ENCODE measurements around the gene BACE1.

Gene BACE1

DNA sequence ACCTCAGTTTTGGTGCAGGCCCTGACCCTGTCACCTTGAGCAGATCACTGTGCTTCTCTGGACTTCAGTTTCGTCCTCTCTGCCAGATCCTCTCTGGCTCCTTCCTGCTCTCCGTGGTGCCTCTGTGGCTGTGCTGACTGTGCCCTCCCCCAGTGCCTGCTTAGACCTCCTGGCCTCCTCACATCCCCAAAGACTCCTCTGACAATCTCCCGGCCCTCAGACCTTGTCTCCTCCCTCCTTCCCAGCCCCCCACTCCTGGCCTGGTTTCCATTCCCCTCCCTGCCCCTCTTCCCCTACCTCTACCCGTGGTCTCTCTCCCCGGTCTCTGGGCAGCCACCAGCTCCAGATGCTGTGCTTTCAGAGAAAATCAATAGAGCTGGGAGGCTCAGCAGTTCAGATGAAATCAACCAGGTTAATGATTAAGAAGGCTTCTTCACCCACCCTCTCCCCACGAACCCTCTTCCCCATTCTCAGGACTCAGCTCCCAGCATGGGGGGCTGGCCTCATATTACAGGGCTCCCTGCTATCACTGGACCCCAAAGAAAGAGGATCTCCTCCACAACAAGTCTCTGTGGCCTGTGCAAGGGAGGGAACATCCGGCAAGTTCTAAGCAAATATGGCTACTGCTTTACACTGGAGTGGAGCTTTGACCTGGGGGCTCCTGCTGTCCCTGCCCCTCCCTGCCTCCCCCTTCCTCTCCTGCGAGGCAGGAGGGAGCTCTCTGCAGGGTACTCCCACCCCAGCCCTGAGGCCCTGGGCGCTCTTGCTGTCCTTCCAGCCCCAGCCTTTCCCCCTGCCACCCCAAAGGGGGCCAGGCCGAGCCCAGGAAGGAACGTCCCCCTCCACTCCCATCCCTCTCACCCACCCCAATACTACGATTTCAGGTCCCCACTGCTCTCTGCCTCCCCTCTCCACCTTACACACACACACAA is 16.4 kb downstream of the BACE1 start:
- Histone ChIP-seq H3K27ac (ENCODE audit: insufficient read depth in 1 of 2, low read depth in 1 of 2, low read length in 2 of 2, poor library complexity in 1 of 2, severe bottlenecking in 2 of 2) (no peak overlapping the region), H3K4me1 (ENCODE audit: control extremely low read depth in 1 of 4, control insufficient read depth in 4 of 4, insufficient read depth in 4 of 4, low read length in 3 of 4) (peaks cover 0 to 3% (median 0%) of the 10 kb centered on the region in 4 experiments), H3K9me3 (ENCODE audit: control extremely low read depth in 1 of 5, control insufficient read depth in 4 of 5, insufficient read depth in 2 of 5, low read depth in 1 of 5, low read length in 4 of 5) (no peaks in the 10 kb centered on the region), H3K36me3 (ENCODE audit: control insufficient read depth in 4 of 4, insufficient read depth in 4 of 4, low read length in 3 of 4) (peaks cover 0 to 9% (median 0%) of the 10 kb centered on the region in 4 experiments), H3K4me3 (ENCODE audit: control insufficient read depth in 1 of 7, extremely low read depth in 1 of 7, insufficient read depth in 4 of 7, low read depth in 2 of 7, low read length in 6 of 7) (no peak overlapping the region), H3K27me3 (replicated peaks in 2 of 5; ENCODE audit: control insufficient read depth in 4 of 5, insufficient read depth in 5 of 5, low read length in 4 of 5) (no peaks in the 10 kb centered on the region)
- no peak for DNase-seq
- 84% methylated on average over 6 of the region's 12 CpGs for WGBS (ENCODE audit: insufficient coverage)
- ChIA-PET POLR2A (no interaction called here), CTCF (no interaction called here)

DNA sequence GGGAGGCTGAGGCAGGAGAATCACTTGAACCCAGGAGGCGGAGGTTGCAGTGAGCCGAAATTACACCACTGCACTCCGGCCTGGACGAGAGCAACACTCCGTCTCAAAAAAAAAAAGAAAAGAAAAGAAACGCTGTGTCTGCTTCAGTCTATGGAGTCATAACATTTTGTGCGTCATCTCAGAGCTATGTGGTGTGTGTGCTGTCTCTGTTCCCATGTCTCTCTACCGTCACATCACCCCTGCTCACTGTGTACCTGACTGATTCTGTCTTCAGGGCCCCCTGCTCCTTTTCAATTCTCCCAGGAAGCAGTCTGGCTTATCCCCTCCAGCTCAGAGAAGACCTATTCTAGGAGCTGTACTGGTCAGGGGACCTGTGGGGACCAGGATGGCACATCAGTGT is 17.9 kb downstream of the BACE1 start:
- ChIA-PET POLR2A (no interaction called here), CTCF (no interaction called here)

DNA sequence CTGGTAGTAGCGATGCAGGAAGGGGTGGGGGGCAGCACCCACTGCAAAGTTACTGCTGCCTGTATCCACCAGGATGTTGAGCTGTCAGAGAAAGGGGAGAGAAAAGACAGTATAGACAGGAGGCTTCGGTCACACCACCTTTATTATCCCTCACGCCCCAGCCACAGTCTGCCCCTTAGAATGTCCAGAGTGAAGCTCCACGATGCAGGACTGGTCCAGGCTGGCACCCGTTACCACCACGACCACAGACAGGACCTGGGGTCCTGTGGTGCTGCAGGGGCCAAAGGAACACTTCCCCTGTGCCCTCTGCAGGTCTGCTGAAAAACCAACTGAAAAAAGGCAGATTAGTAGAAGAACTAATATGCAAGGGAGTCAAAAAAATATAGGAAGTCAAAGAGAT is 19.2 kb downstream of the BACE1 start:
- POLR2A ChIA-PET, result no interaction called here

More for the DNA sequence above, 17.9 kb downstream of the BACE1 start:
- Histone ChIP-seq H3K27ac (ENCODE audit: insufficient read depth in 1 of 2, low read depth in 1 of 2, low read length in 2 of 2, poor library complexity in 1 of 2, severe bottlenecking in 2 of 2) (no peak overlapping the region), H3K4me1 (ENCODE audit: control extremely low read depth in 1 of 4, control insufficient read depth in 4 of 4, insufficient read depth in 4 of 4, low read length in 3 of 4) (peaks cover 0 to 3% (median 0%) of the 10 kb centered on the region in 4 experiments), H3K27me3 (replicated peaks in 2 of 5; ENCODE audit: control insufficient read depth in 4 of 5, insufficient read depth in 5 of 5, low read length in 4 of 5) (no peaks in the 10 kb centered on the region), H3K4me3 (ENCODE audit: control insufficient read depth in 1 of 7, extremely low read depth in 1 of 7, insufficient read depth in 4 of 7, low read depth in 2 of 7, low read length in 6 of 7) (no peak overlapping the region), H3K36me3 (ENCODE audit: control insufficient read depth in 4 of 4, insufficient read depth in 4 of 4, low read length in 3 of 4) (peaks cover 0 to 14% (median 3%) of the 10 kb centered on the region in 4 experiments), H3K9me3 (ENCODE audit: control extremely low read depth in 1 of 5, control insufficient read depth in 4 of 5, insufficient read depth in 2 of 5, low read depth in 1 of 5, low read length in 4 of 5) (no peaks in the 10 kb centered on the region)
- WGBS (ENCODE audit: insufficient coverage), result 98% methylated on average over 6 of the region's 8 CpGs
- DNase-seq, result no peak

DNA sequence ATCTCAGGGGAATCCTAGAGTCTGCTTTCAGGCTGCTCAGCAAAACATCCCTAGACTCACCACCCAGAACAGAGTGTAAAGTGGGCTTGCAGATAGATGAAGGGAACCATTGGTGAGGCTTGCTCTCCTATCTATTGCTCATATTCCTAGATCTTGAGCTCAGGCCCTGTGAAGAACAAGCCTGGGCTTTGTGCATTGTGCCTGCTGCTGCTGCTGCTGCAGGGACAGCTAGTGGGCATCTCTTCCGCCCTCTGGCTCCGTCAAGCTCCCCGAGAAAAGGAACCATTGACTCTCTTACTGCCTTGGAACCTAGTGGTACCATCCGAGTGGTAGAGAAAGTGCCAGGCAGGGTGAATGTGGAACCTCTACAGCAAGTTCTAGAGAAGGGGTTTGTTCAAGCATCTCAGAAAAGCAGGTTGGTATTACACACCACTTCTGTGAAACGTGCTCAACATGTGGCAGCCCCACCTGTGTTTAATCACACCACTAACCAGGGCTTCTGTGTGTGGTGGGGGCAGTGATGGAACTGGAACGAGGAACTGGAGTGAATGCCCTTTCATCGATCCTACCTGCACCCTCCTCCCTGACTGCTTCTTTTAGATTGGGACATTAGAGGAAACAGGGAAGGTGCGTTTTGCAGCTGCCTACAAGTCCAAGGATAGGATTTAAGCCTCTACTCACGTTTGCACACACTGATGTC is 20.5 kb downstream of the BACE1 start:
- POLR2A ChIA-PET, result no interaction called here
- Histone ChIP-seq H3K27me3 (replicated peaks in 2 of 5; ENCODE audit: control insufficient read depth in 4 of 5, insufficient read depth in 5 of 5, low read length in 4 of 5) (no peaks in the 10 kb centered on the region), H3K27ac (ENCODE audit: insufficient read depth in 1 of 2, low read depth in 1 of 2, low read length in 2 of 2, poor library complexity in 1 of 2, severe bottlenecking in 2 of 2) (no peak overlapping the region), H3K36me3 (ENCODE audit: control insufficient read depth in 4 of 4, insufficient read depth in 4 of 4, low read length in 3 of 4) (peaks cover 0 to 27% (median 15%) of the 10 kb centered on the region in 4 experiments), H3K4me1 (ENCODE audit: control extremely low read depth in 1 of 4, control insufficient read depth in 4 of 4, insufficient read depth in 4 of 4, low read length in 3 of 4) (peaks cover 0 to 3% (median 0%) of the 10 kb centered on the region in 4 experiments), H3K4me3 (ENCODE audit: control insufficient read depth in 1 of 7, extremely low read depth in 1 of 7, insufficient read depth in 4 of 7, low read depth in 2 of 7, low read length in 6 of 7) (no peak overlapping the region), H3K9me3 (ENCODE audit: control extremely low read depth in 1 of 5, control insufficient read depth in 4 of 5, insufficient read depth in 2 of 5, low read depth in 1 of 5, low read length in 4 of 5) (no peaks in the 10 kb centered on the region)
- CTCF ChIA-PET, result no interaction called here
- 98% methylated on average over 6 of the region's 9 CpGs for WGBS (ENCODE audit: insufficient coverage)
- DNase-seq, result no peak

More for the DNA sequence above, 19.2 kb downstream of the BACE1 start:
- peaks cover 0 to 19% (median 8%) of the 10 kb centered on the region in 4 experiments for H3K36me3 ChIP-seq (ENCODE audit: control insufficient read depth in 4 of 4, insufficient read depth in 4 of 4, low read length in 3 of 4)
- H3K27ac ChIP-seq (ENCODE audit: insufficient read depth in 1 of 2, low read depth in 1 of 2, low read length in 2 of 2, poor library complexity in 1 of 2, severe bottlenecking in 2 of 2), result no peak overlapping the region
- no peaks in the 10 kb centered on the region for H3K27me3 ChIP-seq (replicated peaks in 2 of 5; ENCODE audit: control insufficient read depth in 4 of 5, insufficient read depth in 5 of 5, low read length in 4 of 5)
- DNase-seq, result no peak
- no peak overlapping the region for H3K4me3 ChIP-seq (ENCODE audit: control insufficient read depth in 1 of 7, extremely low read depth in 1 of 7, insufficient read depth in 4 of 7, low read depth in 2 of 7, low read length in 6 of 7)
- H3K9me3 ChIP-seq (ENCODE audit: control extremely low read depth in 1 of 5, control insufficient read depth in 4 of 5, insufficient read depth in 2 of 5, low read depth in 1 of 5, low read length in 4 of 5), result no peaks in the 10 kb centered on the region
- CTCF ChIA-PET, result no interaction called here
- H3K4me1 ChIP-seq (ENCODE audit: control extremely low read depth in 1 of 4, control insufficient read depth in 4 of 4, insufficient read depth in 4 of 4, low read length in 3 of 4), result peaks cover 0 to 3% (median 0%) of the 10 kb centered on the region in 4 experiments
- WGBS (ENCODE audit: insufficient coverage), result 82% methylated on average over 5 of the region's 6 CpGs

DNA sequence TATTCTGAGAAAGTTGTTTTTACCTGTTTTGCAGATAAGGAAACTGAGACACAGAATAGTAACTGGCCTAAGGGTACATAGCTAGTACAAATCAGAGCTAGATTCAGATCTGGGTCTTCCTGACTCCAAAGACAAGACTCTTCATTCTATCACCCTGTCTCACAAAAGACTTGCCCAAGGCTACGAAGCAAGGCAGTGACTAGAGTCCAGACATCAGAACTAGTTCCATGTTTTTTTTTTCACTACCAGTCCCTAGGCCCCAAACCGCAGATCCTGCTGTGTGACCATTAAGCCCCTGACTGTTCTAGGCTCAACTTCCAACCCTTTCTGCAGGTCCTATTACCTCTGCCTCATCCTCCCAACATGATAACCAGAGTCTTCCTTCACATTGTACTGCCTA is 23.4 kb downstream of the BACE1 start:
- H3K4me1 ChIP-seq (ENCODE audit: control extremely low read depth in 1 of 4, control insufficient read depth in 4 of 4, insufficient read depth in 4 of 4, low read length in 3 of 4), result no peaks in the 10 kb centered on the region
- H3K27ac ChIP-seq (ENCODE audit: insufficient read depth in 1 of 2, low read depth in 1 of 2, low read length in 2 of 2, poor library complexity in 1 of 2, severe bottlenecking in 2 of 2), result no peak overlapping the region
- ChIA-PET CTCF (interaction anchor here (0.9 kb wide), 1 partner anchor 9 kb away, joined by 3 read pairs; no protein-coding TSS in a partner anchor), POLR2A (interaction anchor here (0.6 kb wide), 1 partner anchor 11 kb away, joined by 4 read pairs; no protein-coding TSS in a partner anchor)
- WGBS (ENCODE audit: insufficient coverage), result 100% methylated on average over 2 of the region's 2 CpGs
- H3K9me3 ChIP-seq (ENCODE audit: control extremely low read depth in 1 of 5, control insufficient read depth in 4 of 5, insufficient read depth in 2 of 5, low read depth in 1 of 5, low read length in 4 of 5), result no peaks in the 10 kb centered on the region
- H3K36me3 ChIP-seq (ENCODE audit: control insufficient read depth in 4 of 4, insufficient read depth in 4 of 4, low read length in 3 of 4), result peaks cover 3 to 54% (median 39%) of the 10 kb centered on the region in 4 experiments
- H3K27me3 ChIP-seq (replicated peaks in 2 of 5; ENCODE audit: control insufficient read depth in 4 of 5, insufficient read depth in 5 of 5, low read length in 4 of 5), result no peaks in the 10 kb centered on the region
- no peak overlapping the region for H3K4me3 ChIP-seq (ENCODE audit: control insufficient read depth in 1 of 7, extremely low read depth in 1 of 7, insufficient read depth in 4 of 7, low read depth in 2 of 7, low read length in 6 of 7)
- DNase-seq, result no peak

DNA sequence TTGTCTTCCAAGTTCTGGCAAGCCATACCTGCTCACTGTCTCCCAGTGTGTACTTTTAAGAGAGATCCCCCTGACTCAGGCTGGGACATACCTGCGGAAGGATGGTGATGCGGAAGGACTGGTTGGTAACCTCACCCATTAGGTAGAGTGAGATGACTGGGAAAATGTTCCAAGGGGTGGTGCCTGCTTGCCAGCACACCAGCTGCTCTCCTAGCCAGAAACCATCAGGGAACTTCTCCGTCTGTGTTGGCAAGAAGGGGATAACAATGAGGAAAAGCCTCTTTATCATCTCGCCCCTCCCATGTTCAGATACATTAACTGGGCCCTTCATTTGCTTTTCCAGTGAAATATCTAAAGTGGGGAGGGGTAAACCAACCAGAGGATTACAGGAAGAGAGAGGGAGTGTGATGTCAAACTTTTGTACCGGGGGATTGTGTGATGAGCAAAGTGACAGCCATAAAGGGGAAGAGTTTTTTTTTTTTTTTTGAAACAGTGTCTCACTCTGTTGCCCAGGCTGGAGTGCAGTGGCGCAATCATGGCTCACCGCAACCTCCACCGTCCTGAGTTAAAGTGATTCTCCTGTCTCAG is 25.2 kb downstream of the BACE1 start, which contains the start of gene BACE1-AS:
TSS of gene BACE1-AS (plus strand) at position 538 of the 588 bp plus-strand sequence.
- H3K36me3 ChIP-seq (ENCODE audit: control insufficient read depth in 4 of 4, insufficient read depth in 4 of 4, low read length in 3 of 4), result peaks cover 8 to 57% (median 48%) of the 10 kb centered on the region in 4 experiments

More for the DNA sequence above, 25.2 kb downstream of the BACE1 start, which contains the start of gene BACE1-AS:
- POLR2A ChIA-PET, result no interaction called here
- WGBS (ENCODE audit: insufficient coverage), result 97% methylated on average over 5 of the region's 8 CpGs
- no peak within 1 kb of the TSS for H3K27ac ChIP-seq (ENCODE audit: insufficient read depth in 1 of 2, low read depth in 1 of 2, low read length in 2 of 2, poor library complexity in 1 of 2, severe bottlenecking in 2 of 2)
- no peak for DNase-seq
- H3K9me3 ChIP-seq (ENCODE audit: control extremely low read depth in 1 of 5, control insufficient read depth in 4 of 5, insufficient read depth in 2 of 5, low read depth in 1 of 5, low read length in 4 of 5), result no peaks in the 10 kb centered on the region
- no peaks in the 10 kb centered on the region for H3K4me1 ChIP-seq (ENCODE audit: control extremely low read depth in 1 of 4, control insufficient read depth in 4 of 4, insufficient read depth in 4 of 4, low read length in 3 of 4)
- no peak within 1 kb of the TSS for H3K4me3 ChIP-seq (ENCODE audit: control insufficient read depth in 1 of 7, extremely low read depth in 1 of 7, insufficient read depth in 4 of 7, low read depth in 2 of 7, low read length in 6 of 7)
- CTCF ChIA-PET, result no interaction called here
- H3K27me3 ChIP-seq (replicated peaks in 2 of 5; ENCODE audit: control insufficient read depth in 4 of 5, insufficient read depth in 5 of 5, low read length in 4 of 5), result no peaks in the 10 kb centered on the region
